ENCODE measurements around the gene MAP3K13.

MAP3K13 gene

GRCh38 chr3:185532901-185533300 lies 170.0 kb downstream of the MAP3K13 start:
- no peak overlapping the region for H3K4ac ChIP-seq (ENCODE audit: low read length)
- H2BK5ac ChIP-seq (ENCODE audit: low read length) = no peak overlapping the region
- no peak overlapping the region for H2AK5ac ChIP-seq (ENCODE audit: low read depth, low read length)
- H3K27ac ChIP-seq (replicated peaks; ENCODE audit: low read length) = no peak overlapping the region
- H3K18ac ChIP-seq (ENCODE audit: low read length) = no peak overlapping the region
- H3K27me3 ChIP-seq (ENCODE audit: control insufficient read depth in 3 of 3, insufficient read depth in 3 of 3, low read depth in 1 of 3, low read length in 3 of 3) = no peaks in the 10 kb centered on the region
- no peak for DNase-seq (ENCODE audit: low spot score)
- no peaks in the 10 kb centered on the region for H3K9me3 ChIP-seq (replicated peaks in 1 of 2; ENCODE audit: control insufficient read depth in 2 of 2, insufficient read depth in 1 of 2, low read depth in 1 of 2, low read length in 2 of 2)
- H3K36me3 ChIP-seq (replicated peaks in 1 of 2; ENCODE audit: control insufficient read depth in 2 of 2, insufficient read depth in 2 of 2, low read length in 2 of 2) = no peaks in the 10 kb centered on the region
- no peak overlapping the region for H3K9ac ChIP-seq (ENCODE audit: low read depth, low read length, poor library complexity)
- no peak overlapping the region for H3K4me2 ChIP-seq (ENCODE audit: insufficient read depth, low read length, poor library complexity, severe bottlenecking)
- no CpG with 5 or more reads among the region's 5 CpGs for WGBS, 2 donors (ENCODE audit: extremely low coverage in 2 of 2, insufficient read length in 2 of 2, insufficient replicate concordance in 1 of 2)
- H2AFZ ChIP-seq (ENCODE audit: low read length) = no peak overlapping the region
- peaks cover 4 to 5% of the 10 kb centered on the region in 2 donors for H3K4me1 ChIP-seq (ENCODE audit: control insufficient read depth in 2 of 2, insufficient read depth in 1 of 2, low read depth in 1 of 2, low read length in 2 of 2)
- no peak overlapping the region for H3K4me3 ChIP-seq (ENCODE audit: low read length in 2 of 2)
- no peak overlapping the region for H2BK12ac ChIP-seq (ENCODE audit: low read length)
- H3K23ac ChIP-seq (ENCODE audit: low read depth, low read length, poor library complexity) = no peak overlapping the region
- no peak overlapping the region for H3K14ac ChIP-seq (ENCODE audit: low read length)
- H2BK120ac ChIP-seq (ENCODE audit: low read depth, low read length) = no peak overlapping the region
- H2BK15ac ChIP-seq (ENCODE audit: low read length) = no peak overlapping the region
- H4K91ac ChIP-seq (ENCODE audit: low read depth, low read length, poor library complexity) = no peak overlapping the region
- H3K79me1 ChIP-seq (ENCODE audit: low read depth, low read length) = no peaks in the 10 kb centered on the region
- H4K8ac ChIP-seq (ENCODE audit: low read depth, low read length) = no peak overlapping the region

- Histone ChIP-seq H3K4ac (ENCODE audit: low read length) (no peak overlapping the region), H3K36me3 (replicated peaks in 1 of 2; ENCODE audit: control insufficient read depth in 2 of 2, insufficient read depth in 2 of 2, low read length in 2 of 2) (no peaks in the 10 kb centered on the region), H2AK5ac (ENCODE audit: low read depth, low read length) (no peak overlapping the region), H3K4me1 (ENCODE audit: control insufficient read depth in 2 of 2, insufficient read depth in 1 of 2, low read depth in 1 of 2, low read length in 2 of 2) (peaks cover 4 to 5% of the 10 kb centered on the region in 2 donors), H2BK15ac (ENCODE audit: low read length) (no peak overlapping the region), H4K8ac (ENCODE audit: low read depth, low read length) (no peak overlapping the region), H3K79me1 (ENCODE audit: low read depth, low read length) (no peaks in the 10 kb centered on the region), H4K91ac (ENCODE audit: low read depth, low read length, poor library complexity) (no peak overlapping the region), H2BK120ac (ENCODE audit: low read depth, low read length) (no peak overlapping the region), H3K27ac (replicated peaks; ENCODE audit: low read length) (no peak overlapping the region), H3K23ac (ENCODE audit: low read depth, low read length, poor library complexity) (no peak overlapping the region), H2BK12ac (ENCODE audit: low read length) (no peak overlapping the region), H3K9ac (ENCODE audit: low read depth, low read length, poor library complexity) (no peak overlapping the region), H3K18ac (ENCODE audit: low read length) (no peak overlapping the region), H3K9me3 (replicated peaks in 1 of 2; ENCODE audit: control insufficient read depth in 2 of 2, insufficient read depth in 1 of 2, low read depth in 1 of 2, low read length in 2 of 2) (no peaks in the 10 kb centered on the region), H2AFZ (ENCODE audit: low read length) (no peak overlapping the region), H3K27me3 (ENCODE audit: control insufficient read depth in 3 of 3, insufficient read depth in 3 of 3, low read depth in 1 of 3, low read length in 3 of 3) (no peaks in the 10 kb centered on the region), H3K14ac (ENCODE audit: low read length) (no peak overlapping the region), H3K4me3 (ENCODE audit: low read length in 2 of 2) (no peak overlapping the region), H3K4me2 (ENCODE audit: insufficient read depth, low read length, poor library complexity, severe bottlenecking) (no peak overlapping the region), H2BK5ac (ENCODE audit: low read length) (no peak overlapping the region)
- WGBS, 2 donors (ENCODE audit: extremely low coverage in 2 of 2, insufficient read length in 2 of 2, insufficient replicate concordance in 1 of 2) = no CpG with 5 or more reads among the region's 2 CpGs
- no peak for DNase-seq (ENCODE audit: low spot score)
Measured at GRCh38 chr3:185534511-185534910, 171.6 kb downstream of the MAP3K13 start.

DNA sequence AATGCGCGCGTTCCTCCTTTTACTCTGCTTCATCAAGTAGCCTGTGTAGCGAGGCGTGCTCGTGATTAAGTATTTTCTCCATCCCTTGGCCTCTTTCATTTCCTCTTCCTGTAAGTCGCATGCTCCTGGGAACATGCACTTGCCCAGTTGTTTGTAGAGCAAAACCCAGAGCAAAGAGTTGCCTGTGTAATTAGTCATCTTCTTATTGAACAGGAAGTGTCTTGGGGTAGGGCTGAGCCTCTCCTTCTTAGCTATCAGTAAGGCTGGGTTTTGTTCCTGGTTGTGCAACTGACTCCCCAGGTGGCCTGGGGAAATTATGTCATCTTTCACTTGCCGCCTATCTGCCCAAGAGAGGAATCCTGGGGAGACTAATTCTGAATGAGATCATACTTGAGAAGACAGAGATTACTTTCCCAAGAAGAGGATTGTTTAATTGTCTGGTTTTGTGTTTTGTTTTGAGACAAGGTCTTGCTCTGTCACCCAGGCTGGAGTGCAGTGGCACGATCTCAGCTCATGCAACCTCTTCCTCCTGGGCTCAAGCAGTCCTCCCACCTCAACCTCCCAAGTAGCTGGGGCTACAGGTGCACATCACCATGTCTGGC lies 174.5 kb downstream of the MAP3K13 start:
- DNase-seq (ENCODE audit: low spot score) = no peak
- H3K9ac ChIP-seq (ENCODE audit: low read depth, low read length, poor library complexity) = no peak overlapping the region
- no peak overlapping the region for H2BK12ac ChIP-seq (ENCODE audit: low read length)
- no peaks in the 10 kb centered on the region for H3K79me1 ChIP-seq (ENCODE audit: low read depth, low read length)
- no peak overlapping the region for H3K14ac ChIP-seq (ENCODE audit: low read length)
- H2AK5ac ChIP-seq (ENCODE audit: low read depth, low read length) = no peak overlapping the region
- H3K4ac ChIP-seq (ENCODE audit: low read length) = no peak overlapping the region
- H3K4me2 ChIP-seq (ENCODE audit: insufficient read depth, low read length, poor library complexity, severe bottlenecking) = no peak overlapping the region
- no peak overlapping the region for H2BK15ac ChIP-seq (ENCODE audit: low read length)
- H3K27ac ChIP-seq (replicated peaks; ENCODE audit: low read length) = no peak overlapping the region
- H3K9me3 ChIP-seq (replicated peaks in 1 of 2; ENCODE audit: control insufficient read depth in 2 of 2, insufficient read depth in 1 of 2, low read depth in 1 of 2, low read length in 2 of 2) = no peaks in the 10 kb centered on the region
- no CpG with 5 or more reads among the region's 9 CpGs for WGBS, 2 donors (ENCODE audit: extremely low coverage in 2 of 2, insufficient read length in 2 of 2, insufficient replicate concordance in 1 of 2)
- no peak overlapping the region for H3K18ac ChIP-seq (ENCODE audit: low read length)
- peaks cover 4 to 5% of the 10 kb centered on the region in 2 donors for H3K4me1 ChIP-seq (ENCODE audit: control insufficient read depth in 2 of 2, insufficient read depth in 1 of 2, low read depth in 1 of 2, low read length in 2 of 2)
- H3K23ac ChIP-seq (ENCODE audit: low read depth, low read length, poor library complexity) = no peak overlapping the region
- no peak overlapping the region for H4K8ac ChIP-seq (ENCODE audit: low read depth, low read length)
- no peak overlapping the region for H3K4me3 ChIP-seq (ENCODE audit: low read length in 2 of 2)
- peak overlapping the region; percentile 87 for H2AFZ ChIP-seq (ENCODE audit: low read length)
- H4K91ac ChIP-seq (ENCODE audit: low read depth, low read length, poor library complexity) = no peak overlapping the region
- H3K36me3 ChIP-seq (replicated peaks in 1 of 2; ENCODE audit: control insufficient read depth in 2 of 2, insufficient read depth in 2 of 2, low read length in 2 of 2) = no peaks in the 10 kb centered on the region
- no peak overlapping the region for H2BK120ac ChIP-seq (ENCODE audit: low read depth, low read length)
- no peak overlapping the region for H2BK5ac ChIP-seq (ENCODE audit: low read length)
- H3K27me3 ChIP-seq (ENCODE audit: control insufficient read depth in 3 of 3, insufficient read depth in 3 of 3, low read depth in 1 of 3, low read length in 3 of 3) = peaks cover 0 to 3% (median 0%) of the 10 kb centered on the region in 3 experiments
